Ammon's horn (tissue), 1 donor: ENCODE data around the gene ADAM11.

ENCODE experiments used
- DNase-seq: peaks from one replicate; pipeline ENCODE4 v3.0.0-alpha.2; 2016; ENCODE audit warnings: low spot score

ADAM11 gene

GRCh38 chr17:44830359-44831288, 71.8 kb downstream of the ADAM11 start:
- DNase-seq, result no peak

GRCh38 chr17:44831371-44831770, 72.6 kb downstream of the ADAM11 start:
- no peak for DNase-seq
